Subcutaneous adipose tissue (tissue), 4 donors: Measurements from ENCODE around the gene TRIM24. TPM values are rescaled to one million over a fixed set of nuclear protein-coding genes. Genes with fewer than 3 reads are reported as not detected.

Source experiments
- CTCF ChIP-seq: fragments of 450-650 bp; IDR thresholded peaks from one replicate; pipeline ENCODE4 v1.5.1; 2016; ENCODE audit warnings: low read depth, mild to moderate bottlenecking, control low read depth, antibody characterized with exemption, moderate library complexity
- total RNA-seq, 4 donors: library from RNA; depleted of rRNA; stranded (reverse); fragments of >200 nt; gene quantifications; one replicate each; pipeline ENCODE4 v1.1.0, GENCODE V29; 2016

TRIM24 gene
- total RNA-seq, 4 donors from 2014 or later = 11.7 to 18.8 (median 15.7) TPM

DNA sequence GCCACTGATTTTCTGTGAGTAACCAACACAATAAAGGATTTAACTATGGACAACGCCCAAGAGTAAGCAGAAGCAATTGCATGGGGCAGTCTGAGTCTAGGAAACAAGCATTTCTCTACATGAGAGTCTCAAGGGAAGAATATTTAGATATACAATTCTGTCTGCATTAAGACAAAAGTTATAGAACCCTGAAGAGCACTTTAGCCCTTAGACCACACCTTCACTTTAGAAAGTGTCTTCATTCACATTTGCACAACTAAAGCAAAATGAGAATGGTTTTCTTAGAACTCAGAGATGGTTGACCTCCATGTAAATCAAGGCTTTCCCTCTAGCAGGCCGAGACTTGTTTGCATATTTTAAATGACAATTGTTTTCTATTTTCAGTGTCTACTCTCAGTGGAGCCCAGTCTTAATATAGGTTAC is 25.5 kb upstream of the TRIM24 start:
- no peak for TF ChIP-seq CTCF

DNA sequence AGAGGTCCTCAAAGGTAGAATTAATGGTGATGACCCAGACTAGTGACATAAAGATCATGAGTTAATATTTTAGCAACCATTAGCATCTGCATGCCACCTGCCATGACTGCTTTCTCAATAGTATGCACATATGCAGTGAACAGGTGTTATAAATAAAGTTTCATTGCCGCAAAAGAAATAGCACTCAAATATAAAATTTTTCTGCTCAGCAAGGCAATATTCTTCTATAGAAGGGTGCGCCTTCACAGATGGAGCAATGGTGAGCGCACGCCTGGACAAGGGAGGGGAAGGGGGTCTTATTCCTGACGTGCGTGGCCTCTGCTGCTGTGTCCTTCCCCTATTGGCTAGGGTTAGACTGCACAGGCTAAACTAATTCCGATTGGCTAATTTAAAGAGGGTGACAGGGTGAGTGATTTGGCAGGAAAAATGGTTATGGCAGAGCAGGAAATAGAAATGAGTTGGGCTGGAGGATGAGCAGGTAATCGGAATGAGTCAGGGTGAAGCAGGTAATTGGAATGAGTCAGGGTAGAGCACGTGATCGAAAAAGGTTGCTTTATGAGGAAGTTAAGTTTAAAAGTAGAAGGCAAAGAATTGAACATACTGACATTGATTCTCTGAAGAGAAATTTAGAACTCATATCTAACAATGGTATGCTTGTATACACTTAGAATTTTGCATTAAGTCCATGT is 24.7 kb upstream of the TRIM24 start:
- TF ChIP-seq CTCF = no peak

GRCh38 chr7:138436388-138436787 is 23.7 kb upstream of the TRIM24 start:
- TF ChIP-seq CTCF = no peak

DNA sequence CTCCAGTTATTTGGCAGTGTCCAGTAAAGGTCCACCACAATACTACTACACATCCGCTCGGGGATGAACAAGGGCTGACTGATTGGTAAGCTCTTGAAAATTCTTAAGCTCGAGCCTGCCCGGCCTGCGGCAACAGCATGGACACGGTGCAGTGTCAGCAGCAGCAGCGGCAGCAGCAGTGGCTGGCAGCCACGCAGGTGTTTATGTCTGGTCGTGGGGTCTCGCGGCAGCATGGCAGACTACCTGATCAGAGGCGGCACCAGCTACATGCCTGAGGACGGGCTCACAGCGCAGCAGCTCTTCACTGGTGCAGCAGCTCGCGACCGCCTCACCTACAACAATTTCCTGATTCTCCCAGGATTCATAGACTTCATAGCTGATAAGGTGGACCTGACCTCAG is 19.6 kb upstream of the TRIM24 start:
- TF ChIP-seq CTCF = no peak

DNA sequence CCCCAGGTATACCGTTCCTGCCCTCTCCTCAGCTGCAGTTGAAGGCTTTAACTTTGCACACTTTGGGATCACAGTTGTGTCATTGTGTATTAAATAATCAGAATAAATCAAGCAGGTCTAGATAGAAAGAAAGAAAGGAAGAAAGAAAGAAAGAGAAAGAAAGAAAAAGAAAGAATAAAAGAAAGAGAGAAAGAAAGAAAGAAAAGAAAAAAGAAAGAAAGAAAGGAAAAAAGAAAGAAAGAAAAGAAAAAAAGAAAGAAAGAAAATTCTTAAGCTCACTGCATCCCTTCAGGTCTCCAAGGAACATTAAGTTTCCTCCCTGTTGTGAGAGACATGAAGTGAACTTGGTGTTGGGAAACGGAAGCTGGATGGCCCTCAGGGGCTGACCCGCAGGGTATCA is 17.2 kb upstream of the TRIM24 start:
- TF ChIP-seq CTCF = no peak

DNA sequence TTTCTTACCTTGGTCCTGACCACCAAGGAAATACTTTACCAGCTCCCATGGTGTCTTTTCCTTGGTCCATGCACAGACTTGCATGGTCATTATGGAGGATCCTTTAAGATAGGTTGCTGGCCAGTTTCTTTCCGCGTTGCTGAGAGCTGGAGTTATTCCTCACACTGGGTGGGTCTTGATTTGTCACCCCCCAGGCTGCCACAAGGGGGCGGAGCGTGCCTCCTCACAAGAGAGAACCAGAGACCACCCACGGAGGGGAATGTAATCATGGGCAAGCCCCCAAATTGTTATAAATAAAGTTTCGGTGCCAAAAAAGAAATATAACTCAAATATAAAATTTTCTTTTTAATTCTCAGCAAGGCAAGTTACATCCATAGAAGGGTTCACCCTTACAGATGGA is 10.5 kb upstream of the TRIM24 start:
- no peak for TF ChIP-seq CTCF

- TF ChIP-seq CTCF = no peak
Observed at GRCh38 chr7:138455609-138456008, 4.5 kb upstream of the TRIM24 start.
